Measurements from ENCODE around the gene SSH2.

DNA sequence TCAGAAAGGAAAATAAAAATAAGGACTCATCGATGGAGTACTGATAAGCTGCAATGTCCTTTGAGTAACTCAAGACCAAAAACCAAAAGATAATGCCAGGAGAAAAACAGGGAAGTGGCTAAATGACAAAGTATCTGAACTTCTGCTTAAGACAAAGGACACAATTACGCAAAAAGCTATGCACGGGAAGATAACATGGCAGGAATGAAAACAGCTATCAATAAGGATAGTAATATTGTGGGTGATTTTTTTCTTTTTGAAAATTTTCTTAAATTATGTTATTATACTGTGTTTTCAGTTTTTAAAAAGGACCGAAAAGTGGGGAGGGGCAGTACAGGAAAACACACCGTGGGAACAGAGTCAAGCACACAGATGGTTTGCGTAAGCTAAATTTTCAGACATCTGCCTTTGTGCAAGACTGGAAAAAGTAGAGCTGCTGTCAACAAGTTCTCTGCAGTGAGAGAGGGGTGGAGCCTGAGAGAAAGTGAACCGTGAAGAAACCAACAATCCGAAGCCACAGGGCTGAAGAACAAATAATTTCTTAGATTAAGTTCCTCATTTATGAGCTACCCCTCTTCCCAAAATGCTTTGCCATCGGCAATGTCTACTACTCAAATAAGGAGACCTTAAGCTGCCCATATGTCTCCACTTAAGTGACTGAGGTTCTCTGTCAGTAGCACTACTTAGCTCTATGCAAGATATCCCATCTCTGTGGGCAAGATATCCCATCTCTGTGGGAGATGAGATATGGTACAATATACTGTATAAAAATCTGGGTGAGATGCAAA is 207.4 kb downstream of the SSH2 start:
- TF ChIP-seq, protein P1, sequence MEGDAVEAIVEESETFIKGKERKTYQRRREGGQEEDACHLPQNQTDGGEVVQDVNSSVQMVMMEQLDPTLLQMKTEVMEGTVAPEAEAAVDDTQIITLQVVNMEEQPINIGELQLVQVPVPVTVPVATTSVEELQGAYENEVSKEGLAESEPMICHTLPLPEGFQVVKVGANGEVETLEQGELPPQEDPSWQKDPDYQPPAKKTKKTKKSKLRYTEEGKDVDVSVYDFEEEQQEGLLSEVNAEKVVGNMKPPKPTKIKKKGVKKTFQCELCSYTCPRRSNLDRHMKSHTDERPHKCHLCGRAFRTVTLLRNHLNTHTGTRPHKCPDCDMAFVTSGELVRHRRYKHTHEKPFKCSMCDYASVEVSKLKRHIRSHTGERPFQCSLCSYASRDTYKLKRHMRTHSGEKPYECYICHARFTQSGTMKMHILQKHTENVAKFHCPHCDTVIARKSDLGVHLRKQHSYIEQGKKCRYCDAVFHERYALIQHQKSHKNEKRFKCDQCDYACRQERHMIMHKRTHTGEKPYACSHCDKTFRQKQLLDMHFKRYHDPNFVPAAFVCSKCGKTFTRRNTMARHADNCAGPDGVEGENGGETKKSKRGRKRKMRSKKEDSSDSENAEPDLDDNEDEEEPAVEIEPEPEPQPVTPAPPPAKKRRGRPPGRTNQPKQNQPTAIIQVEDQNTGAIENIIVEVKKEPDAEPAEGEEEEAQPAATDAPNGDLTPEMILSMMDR (IDR thresholded peaks at IDR 0.05; ENCODE audit: borderline replicate concordance, extremely low read depth, low read length, poor library complexity, severe bottlenecking) = no peak
- TF ChIP-seq EZH2 (IDR thresholded peaks at IDR 0.05; ENCODE audit: borderline replicate concordance, low read depth, low read length, severe bottlenecking) = no peak
